ENCODE results near the gene GBP3. TPM values are rescaled to one million over a fixed set of nuclear protein-coding genes. Genes with fewer than 3 reads are reported as not detected.

The GBP3 gene, protein sequence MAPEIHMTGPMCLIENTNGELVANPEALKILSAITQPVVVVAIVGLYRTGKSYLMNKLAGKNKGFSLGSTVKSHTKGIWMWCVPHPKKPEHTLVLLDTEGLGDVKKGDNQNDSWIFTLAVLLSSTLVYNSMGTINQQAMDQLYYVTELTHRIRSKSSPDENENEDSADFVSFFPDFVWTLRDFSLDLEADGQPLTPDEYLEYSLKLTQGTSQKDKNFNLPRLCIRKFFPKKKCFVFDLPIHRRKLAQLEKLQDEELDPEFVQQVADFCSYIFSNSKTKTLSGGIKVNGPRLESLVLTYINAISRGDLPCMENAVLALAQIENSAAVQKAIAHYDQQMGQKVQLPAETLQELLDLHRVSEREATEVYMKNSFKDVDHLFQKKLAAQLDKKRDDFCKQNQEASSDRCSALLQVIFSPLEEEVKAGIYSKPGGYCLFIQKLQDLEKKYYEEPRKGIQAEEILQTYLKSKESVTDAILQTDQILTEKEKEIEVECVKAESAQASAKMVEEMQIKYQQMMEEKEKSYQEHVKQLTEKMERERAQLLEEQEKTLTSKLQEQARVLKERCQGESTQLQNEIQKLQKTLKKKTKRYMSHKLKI
- total RNA-seq, result 29.3 and 61.2 TPM in 2 replicates

DNA sequence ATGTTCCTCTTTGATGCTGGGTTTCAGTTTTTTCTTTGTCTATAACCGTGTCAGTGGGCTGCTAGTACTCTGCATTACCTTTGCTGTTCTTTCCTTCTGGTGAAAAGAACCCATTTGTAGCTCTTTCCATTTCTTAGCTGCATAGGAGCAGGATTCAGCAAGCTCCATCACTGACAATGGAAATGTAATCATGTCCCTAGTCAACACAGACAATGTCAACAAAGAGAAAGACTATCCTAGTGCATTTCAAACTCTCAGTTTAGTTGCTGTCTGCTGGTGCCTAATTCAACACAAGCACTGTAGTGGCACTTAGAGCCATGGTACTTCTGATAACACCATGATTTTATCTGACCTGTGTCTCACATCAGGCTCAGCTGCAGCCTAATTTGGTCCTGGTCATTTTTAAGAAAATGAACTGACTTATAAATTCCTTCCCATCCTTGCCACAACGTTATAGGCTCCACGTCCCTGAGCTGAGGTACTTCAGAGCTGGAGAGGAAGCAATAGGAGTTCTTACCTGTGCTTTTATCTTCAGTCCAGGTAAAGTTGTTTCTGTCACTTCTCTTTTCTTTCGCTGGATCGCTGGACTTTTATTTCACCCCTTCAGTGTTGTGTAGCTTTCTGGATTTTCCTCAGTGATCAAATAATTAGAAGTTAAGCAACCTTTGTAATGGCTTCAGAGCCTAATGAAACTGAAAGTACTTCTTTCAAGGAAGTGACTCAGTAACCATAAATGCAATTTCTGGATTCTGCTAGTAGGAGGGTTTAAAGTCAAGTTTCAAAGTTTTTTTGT is at the start of gene GBP3:
Gene GBP3, minus strand, starts transcription at position 700 of the 793 bp plus-strand sequence. CDS start 2,145 bp downstream, outside the sequence.

DNA sequence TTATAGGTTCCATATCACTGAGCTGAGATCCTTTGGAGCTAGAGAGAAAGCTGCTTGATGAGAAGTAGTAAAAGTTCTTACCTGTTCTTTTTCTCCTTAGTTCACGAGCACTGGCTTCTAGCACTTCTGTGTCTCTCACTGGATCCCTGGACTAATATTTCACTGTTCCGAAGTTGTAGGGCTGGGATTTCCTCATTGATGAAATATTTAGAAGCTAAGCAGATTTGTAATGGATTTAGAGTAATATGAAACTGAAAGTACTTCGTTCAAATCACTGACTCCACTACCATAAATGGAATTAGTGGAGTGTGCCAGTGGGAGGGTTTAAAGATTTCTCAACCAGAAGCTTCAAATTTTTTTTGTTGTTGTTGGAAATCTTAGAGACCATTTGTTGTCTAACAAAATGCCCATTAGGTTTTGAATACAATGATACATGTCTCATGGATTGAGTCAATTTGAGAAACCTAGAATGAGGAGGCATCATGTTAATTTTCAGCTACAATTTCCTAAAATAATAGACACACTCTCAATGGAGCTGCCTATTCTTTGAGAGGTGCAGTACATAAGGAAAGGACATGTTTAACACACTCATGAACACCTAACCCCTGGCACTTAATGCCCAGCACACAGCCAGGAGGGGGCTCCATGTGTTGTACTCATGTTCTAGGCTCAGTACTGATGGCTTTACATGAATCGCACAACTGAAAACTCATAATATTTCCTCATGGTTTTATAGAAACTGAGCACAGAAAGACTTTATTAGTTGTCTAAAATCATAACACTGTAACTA is 42.6 kb upstream of the GBP3 start, which contains the start of gene GBP1:
Gene GBP1, minus strand, starts transcription at position 130 of the 790 bp plus-strand sequence. CDS start 1,974 bp downstream, outside the sequence.

Small RNAs within 50 kb of the gene (small RNA-seq; reads per million reads assigned to genes)
- gene RF00019, result not detected

Other genes with a start within 250 kb of the GBP3 start
- 34.2 and 46.3 TPM in 2 replicates for gene GTF2B, start 131.3 kb downstream of the GBP3 start, total RNA-seq
- 22.0 and 43.6 TPM in 2 replicates for gene KYAT3, start 30.2 kb downstream of the GBP3 start, total RNA-seq
- gene RBMXL1, start 30.2 kb downstream of the GBP3 start, total RNA-seq, result 10.6 and 11.9 TPM in 2 replicates
- 2.1 and 3.1 TPM in 2 replicates for gene GBP1, start 42.3 kb upstream of the GBP3 start, total RNA-seq
- gene GBP2, start 103.2 kb upstream of the GBP3 start, total RNA-seq, result 17.8 and 70.3 TPM in 2 replicates
- not detected in 2 replicates for gene GBP7, start 153.1 kb upstream of the GBP3 start, total RNA-seq
- gene GBP4, start 176.1 kb upstream of the GBP3 start, total RNA-seq, result under 0.01 TPM in 1 of 2 replicates, not detected in the other
- under 0.01 TPM in 1 of 2 replicates, not detected in the other for gene GBP5, start 250.0 kb upstream of the GBP3 start, total RNA-seq